Keratinocyte (primary cell): ENCODE data around the gene MUC4.

Experiments
- CTCF ChIP-seq, 3 experiments: IDR thresholded peaks in 1 of 3; conservative IDR thresholded peaks in 1 of 3; optimal IDR thresholded peaks in 1 of 3; 2 replicates in 2 of 3; 3 replicates in 1 of 3; pipeline versions ENCODE3 to v1.5.1; 2011; ENCODE audit warnings: low read length in 3 of 3, mild to moderate bottlenecking in 3 of 3, moderate library complexity in 2 of 3, control low read depth in 1 of 3, inconsistent platforms in 1 of 3; ENCODE audit not compliant: insufficient read depth in 2 of 3; ENCODE audit errors: extremely low read depth in 1 of 3
- EZH2 ChIP-seq: IDR thresholded peaks from one replicate; pipeline ENCODE4 v1.6.1; 2012; ENCODE audit warnings: inconsistent platforms, mild to moderate bottlenecking, low read length, moderate library complexity

- TF ChIP-seq CTCF (optimal IDR thresholded peaks at IDR 0.05 in 1 of 3, IDR thresholded peaks at IDR 0.05 in 1 of 3, conservative IDR thresholded peaks at IDR 0.05 in 1 of 3; ENCODE audit: extremely low read depth in 1 of 3, insufficient read depth in 2 of 3, low read length in 3 of 3) (no peak), EZH2 (peak; percentile 39)
Measured at GRCh38 chr3:195761567-195762248, 50.0 kb downstream of the MUC4 start.
